ENCODE data around the gene PPP1R13B. TPM values are rescaled to one million over a fixed set of nuclear protein-coding genes. Genes with fewer than 3 reads are reported as not detected.
A peak's percentile ranks its signal among the peaks of the same experiment; 100 is the strongest.

PPP1R13B gene
- total RNA-seq, 6 experiments from 2014 or later, result 9.2 to 22.4 (median 13.9) TPM

DNA sequence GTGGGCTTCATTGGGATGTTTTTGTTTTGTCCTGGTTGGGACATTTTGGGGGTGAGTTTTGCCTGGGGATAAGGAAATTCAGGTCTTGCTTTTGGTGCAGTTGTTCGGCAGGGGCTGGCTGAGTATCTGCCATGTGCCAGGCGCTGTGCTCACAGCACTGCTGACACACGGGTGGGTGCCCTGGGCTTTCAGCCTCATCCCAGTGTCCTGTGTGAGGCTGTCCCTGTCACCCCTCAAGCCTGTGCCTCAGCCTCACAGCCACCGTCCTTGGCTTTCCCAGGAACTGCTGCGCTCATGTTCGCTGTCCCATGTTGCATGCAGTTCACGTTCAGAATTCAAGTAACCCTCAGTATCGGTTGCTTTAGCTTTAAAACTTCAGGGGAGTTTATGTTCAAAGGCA lies 157.0 kb downstream of the PPP1R13B start:
- H3K4me3 ChIP-seq, result no peak overlapping the region
- TF ChIP-seq POLR2A (IDR thresholded peaks at IDR 0.05), result no peak
- TF ChIP-seq, protein P1, sequence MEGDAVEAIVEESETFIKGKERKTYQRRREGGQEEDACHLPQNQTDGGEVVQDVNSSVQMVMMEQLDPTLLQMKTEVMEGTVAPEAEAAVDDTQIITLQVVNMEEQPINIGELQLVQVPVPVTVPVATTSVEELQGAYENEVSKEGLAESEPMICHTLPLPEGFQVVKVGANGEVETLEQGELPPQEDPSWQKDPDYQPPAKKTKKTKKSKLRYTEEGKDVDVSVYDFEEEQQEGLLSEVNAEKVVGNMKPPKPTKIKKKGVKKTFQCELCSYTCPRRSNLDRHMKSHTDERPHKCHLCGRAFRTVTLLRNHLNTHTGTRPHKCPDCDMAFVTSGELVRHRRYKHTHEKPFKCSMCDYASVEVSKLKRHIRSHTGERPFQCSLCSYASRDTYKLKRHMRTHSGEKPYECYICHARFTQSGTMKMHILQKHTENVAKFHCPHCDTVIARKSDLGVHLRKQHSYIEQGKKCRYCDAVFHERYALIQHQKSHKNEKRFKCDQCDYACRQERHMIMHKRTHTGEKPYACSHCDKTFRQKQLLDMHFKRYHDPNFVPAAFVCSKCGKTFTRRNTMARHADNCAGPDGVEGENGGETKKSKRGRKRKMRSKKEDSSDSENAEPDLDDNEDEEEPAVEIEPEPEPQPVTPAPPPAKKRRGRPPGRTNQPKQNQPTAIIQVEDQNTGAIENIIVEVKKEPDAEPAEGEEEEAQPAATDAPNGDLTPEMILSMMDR (IDR thresholded peaks at IDR 0.05), result no peak
- peaks cover 0 to 53% (median 22%) of the 10 kb centered on the region in 4 donors for H3K36me3 ChIP-seq
- H3K27me3 ChIP-seq, result no peaks in the 10 kb centered on the region
- H3K9me3 ChIP-seq, result no peaks in the 10 kb centered on the region
- no peaks in the 10 kb centered on the region for H3K4me1 ChIP-seq
- H3K27ac ChIP-seq, result no peak overlapping the region
- intact Hi-C loops (cut with DNase I), result no loop called here
- DNase-seq (peak in 1 of 3 donors; percentile 32), ATAC-seq (peak in 1 of 4 donors; percentile 28)
- WGBS (ENCODE audit: insufficient coverage, low coverage, low lambda C conversion rate, missing lambda C conversion rate), result 89% methylated on average over 5 of the region's 8 CpGs

DNA sequence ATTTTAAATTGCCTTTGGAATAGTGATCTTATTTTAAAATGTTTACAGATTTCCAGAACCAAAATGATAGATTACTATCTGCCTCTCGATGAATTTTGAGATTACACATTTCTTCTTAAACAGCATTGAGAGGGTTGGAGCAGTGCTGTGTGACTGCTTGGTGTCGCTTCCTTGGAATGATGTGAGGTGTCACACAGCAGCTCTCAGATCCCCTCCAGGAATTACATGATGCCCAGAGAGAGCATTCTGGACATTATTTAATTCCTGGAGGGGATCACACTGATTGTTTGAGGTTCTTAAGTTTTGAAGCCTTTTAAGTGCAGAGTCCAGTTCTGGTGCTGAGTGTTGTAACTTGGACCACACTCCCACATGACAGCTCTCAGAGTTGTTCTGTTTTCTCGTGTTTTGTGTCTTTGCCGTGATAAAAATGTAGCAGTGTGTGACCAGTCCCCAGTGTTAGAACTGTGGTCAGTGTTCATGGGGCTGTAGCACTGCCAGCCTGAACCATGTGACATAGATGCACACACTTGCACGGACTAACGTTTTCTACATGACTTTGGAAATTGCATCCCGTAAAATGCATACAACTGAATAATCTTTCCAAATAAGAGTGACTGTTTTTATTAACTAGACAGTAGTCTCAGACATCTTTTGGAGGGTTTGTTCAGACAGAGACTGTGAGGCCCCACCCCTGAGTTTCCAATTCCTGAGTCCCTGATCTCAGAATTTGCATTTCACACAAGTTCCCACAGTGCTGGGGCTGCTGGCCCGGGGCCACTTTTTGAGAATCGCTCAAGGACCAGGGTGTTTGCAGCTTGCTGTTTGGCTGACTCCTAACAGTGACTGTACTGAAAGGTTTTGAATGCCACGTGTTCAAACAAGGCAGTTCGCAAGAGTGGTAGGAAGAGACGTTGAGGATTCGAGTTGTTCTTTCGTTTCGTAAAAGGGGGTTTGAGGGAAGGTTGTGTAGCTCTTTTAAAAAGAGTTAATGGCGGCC lies 158.2 kb downstream of the PPP1R13B start:
- Histone ChIP-seq H3K4me1 (no peaks in the 10 kb centered on the region), H3K27me3 (no peaks in the 10 kb centered on the region), H3K4me3 (no peak overlapping the region), H3K27ac (no peak overlapping the region), H3K36me3 (peaks cover 0 to 54% (median 26%) of the 10 kb centered on the region in 4 donors), H3K9me3 (no peaks in the 10 kb centered on the region)
- 73% methylated on average over 13 of the region's 16 CpGs for WGBS (ENCODE audit: insufficient coverage, low coverage, low lambda C conversion rate, missing lambda C conversion rate)
- TF ChIP-seq, protein P1 (IDR thresholded peaks at IDR 0.05), result no peak
- no peak for TF ChIP-seq POLR2A (IDR thresholded peaks at IDR 0.05)
- ATAC-seq, result no peak
- DNase-seq, result no peak
- intact Hi-C loops (cut with DNase I), result no loop called here

DNA sequence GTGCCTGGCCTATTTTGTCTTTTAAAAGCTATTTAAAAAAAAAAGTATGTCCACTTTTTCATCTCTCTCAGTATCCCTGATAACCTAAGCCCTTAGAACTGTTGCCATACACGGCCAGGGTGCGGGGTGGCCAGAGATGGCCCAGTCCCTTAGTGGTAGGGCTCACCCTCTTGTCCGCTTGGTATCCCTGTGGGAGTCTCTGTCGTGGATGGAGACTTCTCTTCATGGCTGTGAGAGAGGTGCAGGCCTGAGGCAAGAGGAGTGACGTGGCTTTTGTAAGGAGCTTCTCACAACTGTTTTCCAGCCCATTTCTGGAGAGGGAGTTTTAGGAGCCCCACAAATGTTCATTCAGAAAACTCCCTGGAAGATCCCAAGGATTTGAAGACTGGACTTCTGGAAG lies 158.9 kb downstream of the PPP1R13B start:
- H3K9me3 ChIP-seq, result no peaks in the 10 kb centered on the region
- DNase-seq (no peak), ATAC-seq (no peak)
- H3K27ac ChIP-seq, result no peak overlapping the region
- no peaks in the 10 kb centered on the region for H3K27me3 ChIP-seq
- intact Hi-C loops (cut with DNase I), result no loop called here
- H3K4me1 ChIP-seq, result no peaks in the 10 kb centered on the region
- no peak overlapping the region for H3K4me3 ChIP-seq
- 75% methylated on average over 2 of the region's 5 CpGs for WGBS (ENCODE audit: insufficient coverage, low coverage, low lambda C conversion rate, missing lambda C conversion rate)
- peaks cover under 1 to 56% (median 23%) of the 10 kb centered on the region in 4 donors for H3K36me3 ChIP-seq
- TF ChIP-seq POLR2A (IDR thresholded peaks at IDR 0.05), result no peak
- TF ChIP-seq, protein P1 (IDR thresholded peaks at IDR 0.05), result no peak

DNA sequence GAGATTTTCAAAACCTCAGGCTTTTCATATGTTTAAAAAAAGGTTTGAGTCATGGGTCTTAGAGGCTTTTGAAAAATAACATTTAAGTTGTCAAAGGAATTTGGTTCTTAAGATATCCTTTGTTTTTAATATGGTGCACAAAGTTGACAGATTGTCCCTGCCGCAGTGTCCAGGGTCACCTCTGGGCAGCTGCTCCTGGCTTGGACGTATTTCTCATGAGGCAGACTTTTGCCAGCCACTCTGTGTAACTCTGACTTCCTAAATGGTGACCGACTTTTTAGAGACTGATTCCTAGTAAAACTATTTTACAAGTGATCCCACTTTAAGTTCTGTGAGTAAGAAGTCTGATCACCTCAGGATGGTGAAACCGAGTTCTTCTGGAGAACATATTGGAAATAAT lies 159.7 kb downstream of the PPP1R13B start:
- intact Hi-C loops (cut with DNase I), result no loop called here
- DNase-seq (no peak), ATAC-seq (no peak)
- no peak overlapping the region for H3K27ac ChIP-seq
- WGBS (ENCODE audit: insufficient coverage, low coverage, low lambda C conversion rate, missing lambda C conversion rate), result 80% methylated on average over 3 of the region's 4 CpGs
- H3K27me3 ChIP-seq, result no peaks in the 10 kb centered on the region
- H3K4me3 ChIP-seq, result no peak overlapping the region
- H3K36me3 ChIP-seq, result peaks cover 8 to 56% (median 20%) of the 10 kb centered on the region in 4 donors
- H3K4me1 ChIP-seq, result no peaks in the 10 kb centered on the region
- TF ChIP-seq POLR2A (IDR thresholded peaks at IDR 0.05), result no peak
- TF ChIP-seq, protein P1 (IDR thresholded peaks at IDR 0.05), result no peak
- no peaks in the 10 kb centered on the region for H3K9me3 ChIP-seq
